ENCODE measurements around the gene GLRB.

- TF ChIP-seq CTCF (conservative IDR thresholded peaks at IDR 0.05; ENCODE audit: low read depth, low read length) (no peak), EZH2 (IDR thresholded peaks at IDR 0.05; ENCODE audit: borderline replicate concordance, low read depth, low read length, poor library complexity, severe bottlenecking) (no peak)
Measured at GRCh38 chr4:157052429-157053040, 23.4 kb upstream of the GLRB start.

Measured in A673 (cell line).